ENCODE data around the gene ANAPC5.

- no peak for TF ChIP-seq CTCF (IDR thresholded peaks at IDR 0.05; ENCODE audit: insufficient read depth, low read length, poor library complexity, severe bottlenecking)
- no peak for TF ChIP-seq EZH2phosphoT487 (conservative IDR thresholded peaks at IDR 0.05; ENCODE audit: low read length)
Measured at GRCh38 chr12:121273364-121273896, 78.8 kb downstream of the ANAPC5 start.

Measured in SU-DHL-6 (cell line).